Coronary artery (tissue), 2 donors: Measurements from ENCODE around the gene ANO8.
A peak's percentile ranks its signal among the peaks of the same experiment; 100 is the strongest.

Experiments
- DNase-seq: peaks from one replicate; pipeline ENCODE4 v3.0.0-alpha.2; 2017; ENCODE audit warnings: low spot score
- H3K27ac ChIP-seq, 2 donors: fragments of 200-600 bp; sonication (generic); one replicate each; pipeline ENCODE4 v1.5.1; 2016 to 2019
- H3K4me3 ChIP-seq: fragments of 200-600 bp; sonication (generic); 2 replicates; pipeline ENCODE4 v1.5.1; 2016; ENCODE audit warnings: mild to moderate bottlenecking, moderate library complexity
- TF ChIP-seq, protein P1 (sequence below): fragments of 200-600 bp; sonication (generic); IDR thresholded peaks from one replicate; pipeline ENCODE4 v1.5.1; 2019; ENCODE audit warnings: antibody characterized with exemption

The ANO8 gene

DNA sequence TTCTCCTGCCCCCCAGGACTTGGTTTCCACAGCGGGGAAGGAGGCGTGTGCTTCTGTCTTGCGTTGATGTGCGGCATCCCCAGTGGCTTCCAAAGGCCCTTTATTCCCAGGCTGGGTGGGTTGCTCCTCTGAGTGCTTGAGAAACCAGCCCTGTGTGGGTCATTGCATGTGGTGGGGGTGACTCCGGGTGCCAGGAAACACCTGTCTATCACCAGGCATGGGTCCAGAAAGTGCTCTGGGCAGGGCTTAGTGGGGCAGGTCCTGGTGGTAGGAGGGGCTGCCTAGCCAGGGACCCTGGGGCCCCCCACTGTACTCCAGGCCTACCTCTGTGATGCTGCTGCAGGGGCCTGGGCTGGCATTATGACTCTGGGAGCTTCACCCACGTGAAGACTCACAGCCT is 15.7 kb downstream of the ANO8 start:
- no peak for DNase-seq
- Histone ChIP-seq H3K4me3 (no peak overlapping the region), H3K27ac (no peak overlapping the region)
- TF ChIP-seq, protein P1, sequence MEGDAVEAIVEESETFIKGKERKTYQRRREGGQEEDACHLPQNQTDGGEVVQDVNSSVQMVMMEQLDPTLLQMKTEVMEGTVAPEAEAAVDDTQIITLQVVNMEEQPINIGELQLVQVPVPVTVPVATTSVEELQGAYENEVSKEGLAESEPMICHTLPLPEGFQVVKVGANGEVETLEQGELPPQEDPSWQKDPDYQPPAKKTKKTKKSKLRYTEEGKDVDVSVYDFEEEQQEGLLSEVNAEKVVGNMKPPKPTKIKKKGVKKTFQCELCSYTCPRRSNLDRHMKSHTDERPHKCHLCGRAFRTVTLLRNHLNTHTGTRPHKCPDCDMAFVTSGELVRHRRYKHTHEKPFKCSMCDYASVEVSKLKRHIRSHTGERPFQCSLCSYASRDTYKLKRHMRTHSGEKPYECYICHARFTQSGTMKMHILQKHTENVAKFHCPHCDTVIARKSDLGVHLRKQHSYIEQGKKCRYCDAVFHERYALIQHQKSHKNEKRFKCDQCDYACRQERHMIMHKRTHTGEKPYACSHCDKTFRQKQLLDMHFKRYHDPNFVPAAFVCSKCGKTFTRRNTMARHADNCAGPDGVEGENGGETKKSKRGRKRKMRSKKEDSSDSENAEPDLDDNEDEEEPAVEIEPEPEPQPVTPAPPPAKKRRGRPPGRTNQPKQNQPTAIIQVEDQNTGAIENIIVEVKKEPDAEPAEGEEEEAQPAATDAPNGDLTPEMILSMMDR = no peak

- TF ChIP-seq, protein P1 = no peak
- H3K4me3 ChIP-seq = no peak overlapping the region
- DNase-seq = no peak
- no peak overlapping the region for H3K27ac ChIP-seq
Observed at GRCh38 chr19:17314007-17314593, 20.6 kb downstream of the ANO8 start.

DNA sequence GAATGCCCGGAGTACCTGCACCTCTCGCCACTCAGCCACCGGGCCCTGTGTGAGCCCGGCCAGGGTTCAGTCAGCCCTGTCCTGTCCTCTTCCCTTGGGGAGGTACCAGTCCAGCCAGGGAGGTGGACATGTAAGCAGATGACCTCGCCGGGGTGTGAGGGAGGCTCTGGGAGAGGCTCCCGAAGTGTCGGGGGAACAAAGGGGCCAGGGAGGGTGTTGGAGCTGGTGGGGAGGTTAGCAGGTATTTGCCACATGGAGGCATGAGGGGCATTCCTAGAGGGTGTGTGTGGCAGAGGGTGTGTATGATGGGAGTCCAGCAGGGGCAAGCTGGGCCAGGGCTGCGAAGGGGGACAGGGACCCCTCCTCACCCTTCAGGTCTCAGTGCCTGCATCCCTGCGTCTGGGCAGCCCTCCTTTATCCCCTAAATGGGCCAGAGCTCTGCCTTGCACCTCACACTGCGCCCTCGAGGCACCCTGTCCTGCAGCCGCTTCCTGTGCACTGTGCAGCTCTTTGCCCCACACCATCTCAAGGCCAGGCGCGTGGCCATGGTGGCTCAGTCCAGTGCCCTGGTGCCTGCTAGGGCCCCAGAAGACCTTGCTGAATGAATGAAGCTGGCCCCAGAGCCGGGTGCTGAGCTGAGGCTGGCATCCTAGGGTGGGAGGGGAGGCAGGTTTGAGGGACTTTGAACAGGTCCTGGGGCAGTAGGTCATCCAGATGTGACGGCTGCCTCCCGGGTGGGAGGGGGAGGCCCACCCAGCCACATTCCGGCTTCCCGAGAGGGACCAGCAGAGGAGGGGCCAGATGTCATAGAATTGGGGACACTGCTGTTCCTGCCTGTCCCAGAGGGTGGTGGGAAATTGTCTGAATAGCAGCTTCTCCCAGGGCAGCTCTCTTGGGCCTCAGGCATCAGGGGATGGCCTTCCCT is 22.2 kb downstream of the ANO8 start:
- no peak overlapping the region for H3K4me3 ChIP-seq
- H3K27ac ChIP-seq = no peak overlapping the region
- DNase-seq = no peak
- TF ChIP-seq, protein P1 = no peak

DNA sequence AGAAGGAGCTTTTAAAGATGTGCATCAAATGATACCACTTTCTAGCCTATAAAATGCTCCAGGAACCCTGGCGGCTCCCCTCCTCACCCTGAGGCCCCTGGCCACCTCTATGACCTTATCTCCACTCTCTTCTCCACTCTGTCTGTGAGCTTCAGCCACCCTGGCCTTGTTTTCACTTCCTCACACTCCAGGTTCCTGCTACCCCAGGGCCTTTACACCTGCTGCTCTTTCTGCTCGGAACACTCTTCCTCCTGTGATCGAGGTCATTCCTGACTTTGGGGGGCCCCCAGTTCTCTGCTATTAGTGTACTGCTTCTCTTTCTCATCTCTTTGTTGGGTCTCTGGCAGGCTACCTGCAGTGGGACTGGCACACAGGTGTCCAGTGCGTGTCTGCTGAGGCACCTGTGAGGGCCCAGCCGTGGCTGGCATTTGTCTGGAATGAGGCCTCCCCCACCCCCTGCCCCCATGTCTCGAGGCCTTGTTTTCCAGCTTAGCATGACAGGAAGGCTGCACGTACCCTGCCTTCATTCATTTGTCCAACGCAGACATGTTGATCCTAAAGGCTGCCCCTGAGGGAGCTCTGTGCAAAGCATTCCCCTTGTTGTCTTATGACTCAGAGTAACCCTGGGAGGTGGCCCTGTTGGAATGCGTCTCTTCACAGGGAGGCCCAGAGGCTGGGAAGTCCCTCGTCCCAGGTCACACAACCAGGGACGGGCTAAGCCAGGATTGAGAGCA is 23.0 kb downstream of the ANO8 start:
- TF ChIP-seq, protein P1 = no peak
- DNase-seq = no peak
- Histone ChIP-seq H3K4me3 (no peak overlapping the region), H3K27ac (no peak overlapping the region)

- TF ChIP-seq, protein P1 = no peak
- no peak for DNase-seq
- H3K4me3 ChIP-seq = peak overlapping the region; percentile 82
- peak overlapping the region; percentile 77 to 86 for H3K27ac ChIP-seq
Observed at GRCh38 chr19:17309965-17310461, 24.6 kb downstream of the ANO8 start.

- TF ChIP-seq, protein P1 = no peak
- DNase-seq = peak; percentile 100
- Histone ChIP-seq H3K27ac (peak within 1 kb of the TSS; percentile 77 to 86), H3K4me3 (peak within 1 kb of the TSS; percentile 82)
Observed at GRCh38 chr19:17309198-17309964, 25.3 kb downstream of the ANO8 start, which contains the start of gene DDA1. Gene DDA1, plus strand, starts transcription at chr19:17309563. Its CDS starts 92 bp downstream, at chr19:17309655.
